ENCODE measurements around the gene DGKB.

- TF ChIP-seq, protein P1, sequence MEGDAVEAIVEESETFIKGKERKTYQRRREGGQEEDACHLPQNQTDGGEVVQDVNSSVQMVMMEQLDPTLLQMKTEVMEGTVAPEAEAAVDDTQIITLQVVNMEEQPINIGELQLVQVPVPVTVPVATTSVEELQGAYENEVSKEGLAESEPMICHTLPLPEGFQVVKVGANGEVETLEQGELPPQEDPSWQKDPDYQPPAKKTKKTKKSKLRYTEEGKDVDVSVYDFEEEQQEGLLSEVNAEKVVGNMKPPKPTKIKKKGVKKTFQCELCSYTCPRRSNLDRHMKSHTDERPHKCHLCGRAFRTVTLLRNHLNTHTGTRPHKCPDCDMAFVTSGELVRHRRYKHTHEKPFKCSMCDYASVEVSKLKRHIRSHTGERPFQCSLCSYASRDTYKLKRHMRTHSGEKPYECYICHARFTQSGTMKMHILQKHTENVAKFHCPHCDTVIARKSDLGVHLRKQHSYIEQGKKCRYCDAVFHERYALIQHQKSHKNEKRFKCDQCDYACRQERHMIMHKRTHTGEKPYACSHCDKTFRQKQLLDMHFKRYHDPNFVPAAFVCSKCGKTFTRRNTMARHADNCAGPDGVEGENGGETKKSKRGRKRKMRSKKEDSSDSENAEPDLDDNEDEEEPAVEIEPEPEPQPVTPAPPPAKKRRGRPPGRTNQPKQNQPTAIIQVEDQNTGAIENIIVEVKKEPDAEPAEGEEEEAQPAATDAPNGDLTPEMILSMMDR (IDR thresholded peaks at IDR 0.05): no peak
- no peak for TF ChIP-seq POLR2A (IDR thresholded peaks at IDR 0.05)
- TF ChIP-seq EP300 (IDR thresholded peaks at IDR 0.05): no peak
Measured at GRCh38 chr7:14505906-14506305, 396.6 kb downstream of the DGKB start.
